Caco-2 (cell line): ENCODE measurements around the gene OPRD1. TPM values are rescaled to one million over a fixed set of nuclear protein-coding genes. Genes with fewer than 3 reads are reported as not detected.

ENCODE experiments used
- BruUV-seq: library from RNA; stranded (reverse); fragments of 400-500 nt; replicated peaks from 2 replicates; lab custom pipeline; 2021; lab: Mats Ljungman, UMichigan
- CTCF ChIA-PET: fragments of 300-600 bp; sonication (Branson Sonifier 250); formaldehyde crosslinking; loops from one replicate; lab custom pipeline; 2022; ENCODE audit warnings: antibody characterized with exemption; lab: Charles Lee
- POLR2A ChIA-PET: fragments of 300-600 bp; sonication (Branson Sonifier 250); formaldehyde crosslinking; loops from one replicate; lab custom pipeline; 2022; ENCODE audit warnings: antibody characterized with exemption; lab: Charles Lee
- DNase-seq, 2 experiments: peaks; one replicate each; pipeline versions ENCODE4 v3.0.0 to v3.0.0-alpha.2; 2020 to 2022
- H3K27me3 ChIP-seq: replicated peaks from 2 replicates; pipeline ENCODE4 v1.6.0; 2011; ENCODE audit warnings: low read length; ENCODE audit not compliant: control insufficient read depth, insufficient read depth
- H3K36me3 ChIP-seq: 2 replicates; pipeline ENCODE4 v1.5.1; 2011; ENCODE audit warnings: low read length; ENCODE audit not compliant: control insufficient read depth, insufficient read depth
- H3K4me1 ChIP-seq: fragments of 250-450 bp; sonication (Bioruptor Pico); 2 replicates; pipeline ENCODE4 v1.5.1; 2020; ENCODE audit warnings: mild to moderate bottlenecking
- H3K4me3 ChIP-seq: 2 replicates; pipeline ENCODE4 v1.5.1; 2011; ENCODE audit warnings: low read depth, mild to moderate bottlenecking, control low read depth, low read length
- H3K9me3 ChIP-seq: fragments of 250-450 bp; sonication (Bioruptor Pico); 2 replicates; pipeline ENCODE4 v1.5.1; 2020; ENCODE audit warnings: mild to moderate bottlenecking, moderate library complexity
- H3K27ac Mint-ChIP-seq: one replicate; pipeline ENCODE4 v1.8.0; 2022; ENCODE audit warnings: mixed read lengths; ENCODE audit not compliant: unreplicated experiment
- H3K27me3 Mint-ChIP-seq: one replicate; pipeline ENCODE4 v1.8.0; 2022; ENCODE audit warnings: mixed read lengths; ENCODE audit not compliant: insufficient read depth, unreplicated experiment
- H3K36me3 Mint-ChIP-seq: one replicate; pipeline ENCODE4 v1.8.0; 2022; ENCODE audit warnings: mild to moderate bottlenecking, mixed read lengths; ENCODE audit not compliant: insufficient read depth, unreplicated experiment
- H3K4me1 Mint-ChIP-seq: one replicate; pipeline ENCODE4 v1.8.0; 2022; ENCODE audit warnings: low read depth, mixed read lengths; ENCODE audit not compliant: unreplicated experiment
- H3K4me3 Mint-ChIP-seq: one replicate; pipeline ENCODE4 v1.8.0; 2022; ENCODE audit warnings: mild to moderate bottlenecking, moderate library complexity, mixed read lengths; ENCODE audit not compliant: unreplicated experiment
- H3K9me3 Mint-ChIP-seq: one replicate; pipeline ENCODE4 v1.8.0; 2022; ENCODE audit warnings: mixed read lengths; ENCODE audit not compliant: unreplicated experiment
- intact Hi-C: fragments of 100-400 bp; cut with micrococcal nuclease; formaldehyde crosslinking; loops from one replicate; pipeline ENCODE4 v1.10.0; 2022; ENCODE audit not compliant: unreplicated experiment
- total RNA-seq: library from RNA; stranded (reverse); gene quantifications from 2 replicates; pipeline ENCODE4 v1.2.3, GENCODE V29; 2022
- TF ChIP-seq, protein P1 (sequence below), 2 experiments: fragments of 200-600 bp in 1 of 2; IDR thresholded peaks; 1 replicate in 1 of 2; 2 replicates in 1 of 2; pipeline versions ENCODE4 v1.5.1 to v1.8.0; 2011 to 2022; ENCODE audit warnings: antibody characterized with exemption in 1 of 2, control low read depth in 1 of 2, inconsistent platforms in 1 of 2, low read depth in 1 of 2, low read length in 1 of 2, mild to moderate bottlenecking in 1 of 2, moderate library complexity in 1 of 2; ENCODE audit not compliant: insufficient read depth in 1 of 2, severe bottlenecking in 1 of 2, unreplicated experiment in 1 of 2

The OPRD1 gene
- total RNA-seq, 1 experiment from 2014 or later = 0.07 TPM

DNA sequence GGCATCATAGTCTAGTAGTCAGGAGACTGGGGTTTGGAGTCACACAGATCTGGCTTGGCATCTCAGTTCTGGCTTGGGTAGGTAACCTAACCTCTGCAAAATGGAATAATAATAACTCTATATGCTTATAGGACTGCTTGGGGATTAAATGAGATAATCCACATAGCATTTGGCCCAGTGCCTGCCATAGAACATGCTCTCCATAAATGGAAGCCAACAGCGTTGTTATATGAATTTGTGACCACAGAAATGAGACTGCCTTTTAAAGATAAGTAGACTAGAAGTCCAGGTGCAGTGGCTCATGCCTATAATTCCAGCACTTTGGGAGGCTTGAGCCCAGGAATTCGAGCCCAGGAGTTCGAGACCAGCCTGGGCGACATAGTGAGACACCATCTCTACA lies 4.0 kb upstream of the OPRD1 start:
- BruUV-seq = no TSS peak
- no peak for DNase-seq
- intact Hi-C loops = no loop called here
- no peak overlapping the region for H3K27ac Mint-ChIP-seq
- peaks cover 6% of the 10 kb centered on the region for H3K27me3 Mint-ChIP-seq
- TF ChIP-seq, protein P1, sequence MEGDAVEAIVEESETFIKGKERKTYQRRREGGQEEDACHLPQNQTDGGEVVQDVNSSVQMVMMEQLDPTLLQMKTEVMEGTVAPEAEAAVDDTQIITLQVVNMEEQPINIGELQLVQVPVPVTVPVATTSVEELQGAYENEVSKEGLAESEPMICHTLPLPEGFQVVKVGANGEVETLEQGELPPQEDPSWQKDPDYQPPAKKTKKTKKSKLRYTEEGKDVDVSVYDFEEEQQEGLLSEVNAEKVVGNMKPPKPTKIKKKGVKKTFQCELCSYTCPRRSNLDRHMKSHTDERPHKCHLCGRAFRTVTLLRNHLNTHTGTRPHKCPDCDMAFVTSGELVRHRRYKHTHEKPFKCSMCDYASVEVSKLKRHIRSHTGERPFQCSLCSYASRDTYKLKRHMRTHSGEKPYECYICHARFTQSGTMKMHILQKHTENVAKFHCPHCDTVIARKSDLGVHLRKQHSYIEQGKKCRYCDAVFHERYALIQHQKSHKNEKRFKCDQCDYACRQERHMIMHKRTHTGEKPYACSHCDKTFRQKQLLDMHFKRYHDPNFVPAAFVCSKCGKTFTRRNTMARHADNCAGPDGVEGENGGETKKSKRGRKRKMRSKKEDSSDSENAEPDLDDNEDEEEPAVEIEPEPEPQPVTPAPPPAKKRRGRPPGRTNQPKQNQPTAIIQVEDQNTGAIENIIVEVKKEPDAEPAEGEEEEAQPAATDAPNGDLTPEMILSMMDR (IDR thresholded peaks at IDR 0.05; ENCODE audit: insufficient read depth in 1 of 2, low read depth in 1 of 2, low read length in 1 of 2, severe bottlenecking in 1 of 2, unreplicated experiment in 1 of 2) = no peak
- no peaks in the 10 kb centered on the region for H3K36me3 ChIP-seq
- ChIA-PET CTCF (no interaction called here), POLR2A (no interaction called here)
- H3K9me3 Mint-ChIP-seq = no peaks in the 10 kb centered on the region
- no peaks in the 10 kb centered on the region for H3K27me3 ChIP-seq
- no peaks in the 10 kb centered on the region for H3K4me1 Mint-ChIP-seq
- H3K4me3 ChIP-seq = no peak overlapping the region
- H3K4me3 Mint-ChIP-seq = no peak overlapping the region
- H3K9me3 ChIP-seq = no peaks in the 10 kb centered on the region
- no peaks in the 10 kb centered on the region for H3K4me1 ChIP-seq
- H3K36me3 Mint-ChIP-seq = no peaks in the 10 kb centered on the region

DNA sequence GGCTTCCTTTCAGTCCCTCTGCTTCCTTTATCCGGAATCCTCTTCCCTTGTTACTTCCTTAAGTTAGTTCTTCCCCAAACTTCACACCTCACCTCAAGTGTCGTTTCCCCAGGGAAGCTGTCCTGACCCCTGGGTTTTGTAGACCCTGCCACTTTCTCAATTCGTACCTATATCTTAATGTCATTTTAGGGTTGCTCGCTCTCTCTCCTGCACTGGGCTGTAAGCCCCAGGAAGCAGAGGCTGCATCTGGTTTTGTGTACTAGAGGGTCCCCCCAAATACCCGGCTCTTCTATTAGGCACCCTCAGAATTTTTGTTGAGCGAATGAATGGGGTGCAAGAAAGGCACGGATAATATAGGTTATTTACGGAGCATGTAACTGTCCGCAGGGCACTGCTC lies 603 bp upstream of the OPRD1 start:
- CTCF ChIA-PET = no interaction called here
- no peaks in the 10 kb centered on the region for H3K4me1 Mint-ChIP-seq
- H3K27me3 ChIP-seq = no peaks in the 10 kb centered on the region

DNA sequence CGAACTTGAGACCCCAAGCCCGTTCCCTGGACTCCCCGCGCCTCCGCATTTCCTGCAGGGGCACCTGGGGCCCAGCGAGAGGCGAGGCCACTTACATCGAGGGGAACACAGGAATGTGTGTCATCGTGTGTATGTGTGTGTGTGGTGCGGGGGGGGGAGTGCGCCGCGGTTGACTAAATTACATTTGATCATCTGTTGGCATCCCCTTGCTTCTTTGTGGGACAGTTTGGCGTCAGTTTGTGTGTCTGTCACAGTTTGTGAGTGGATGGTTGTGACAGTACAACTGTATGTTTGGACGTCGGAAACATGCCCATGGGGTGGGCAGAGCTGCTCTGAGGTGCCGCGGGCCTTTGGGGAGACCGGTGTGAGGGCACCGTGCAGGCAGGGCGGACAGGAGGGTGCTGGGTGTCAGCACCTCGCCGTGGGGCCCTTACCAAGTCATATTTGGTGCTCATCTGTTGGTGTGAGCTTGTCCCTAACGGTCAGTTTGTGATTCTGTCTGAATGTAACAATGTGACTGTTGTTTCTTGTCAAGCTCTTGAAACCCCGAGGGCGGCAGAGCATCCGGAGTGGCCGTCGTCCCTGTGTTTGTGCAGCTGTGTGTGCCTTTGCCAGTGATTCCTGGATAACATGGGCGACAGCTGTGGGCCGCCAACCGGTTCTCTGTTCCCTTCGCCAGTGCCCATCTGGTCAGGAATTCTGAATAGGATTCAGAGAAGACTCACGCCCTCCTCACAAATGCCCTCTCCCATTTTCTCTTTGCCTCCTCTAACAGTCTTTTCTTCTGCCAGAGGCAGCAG lies 899 bp downstream of the OPRD1 start:
- Histone ChIP-seq H3K27me3 (no peaks in the 10 kb centered on the region), H3K36me3 (no peaks in the 10 kb centered on the region), H3K9me3 (no peaks in the 10 kb centered on the region), H3K4me3 (0 out of 2 replicates have a peak overlapping the region, but pooled peaks have one; percentile 16), H3K4me1 (no peaks in the 10 kb centered on the region)
- no peaks in the 10 kb centered on the region for H3K36me3 Mint-ChIP-seq
- DNase-seq = no peak
- no peaks in the 10 kb centered on the region for H3K9me3 Mint-ChIP-seq
- no TSS peak for BruUV-seq
- H3K4me3 Mint-ChIP-seq = no peak overlapping the region
- H3K4me1 Mint-ChIP-seq = no peaks in the 10 kb centered on the region
- CTCF ChIA-PET = no interaction called here
- POLR2A ChIA-PET = no interaction called here
- TF ChIP-seq, protein P1 (IDR thresholded peaks at IDR 0.05; ENCODE audit: insufficient read depth in 1 of 2, low read depth in 1 of 2, low read length in 1 of 2, severe bottlenecking in 1 of 2, unreplicated experiment in 1 of 2) = no peak
- intact Hi-C loops = no loop called here
- peaks cover 17% of the 10 kb centered on the region for H3K27me3 Mint-ChIP-seq
- H3K27ac Mint-ChIP-seq = no peak overlapping the region

More for the DNA sequence above, 603 bp upstream of the OPRD1 start:
- intact Hi-C loops = no loop called here
- H3K27me3 Mint-ChIP-seq = peaks cover 13% of the 10 kb centered on the region
- no peaks in the 10 kb centered on the region for H3K4me1 ChIP-seq
- POLR2A ChIA-PET = interaction anchor here (0.6 kb wide), 1 partner anchor 31 kb away, joined by 3 read pairs; no protein-coding TSS in a partner anchor
- H3K36me3 ChIP-seq = no peaks in the 10 kb centered on the region
- no peaks in the 10 kb centered on the region for H3K36me3 Mint-ChIP-seq
- no peak for DNase-seq
- H3K9me3 ChIP-seq = no peaks in the 10 kb centered on the region
- H3K27ac Mint-ChIP-seq = no peak overlapping the region
- no peak overlapping the region for H3K4me3 Mint-ChIP-seq
- no peak overlapping the region for H3K4me3 ChIP-seq
- H3K9me3 Mint-ChIP-seq = no peaks in the 10 kb centered on the region
- TF ChIP-seq, protein P1 (IDR thresholded peaks at IDR 0.05; ENCODE audit: insufficient read depth in 1 of 2, low read depth in 1 of 2, low read length in 1 of 2, severe bottlenecking in 1 of 2, unreplicated experiment in 1 of 2) = no peak
- BruUV-seq = no TSS peak
